ENCODE measurements around the gene EIF3K.
"Not testable (repeated sequence)": the region's sequence is repeated elsewhere in the genome, so short reads cannot be mapped to it uniquely, and the experiment has no call there.

The EIF3K gene

DNA sequence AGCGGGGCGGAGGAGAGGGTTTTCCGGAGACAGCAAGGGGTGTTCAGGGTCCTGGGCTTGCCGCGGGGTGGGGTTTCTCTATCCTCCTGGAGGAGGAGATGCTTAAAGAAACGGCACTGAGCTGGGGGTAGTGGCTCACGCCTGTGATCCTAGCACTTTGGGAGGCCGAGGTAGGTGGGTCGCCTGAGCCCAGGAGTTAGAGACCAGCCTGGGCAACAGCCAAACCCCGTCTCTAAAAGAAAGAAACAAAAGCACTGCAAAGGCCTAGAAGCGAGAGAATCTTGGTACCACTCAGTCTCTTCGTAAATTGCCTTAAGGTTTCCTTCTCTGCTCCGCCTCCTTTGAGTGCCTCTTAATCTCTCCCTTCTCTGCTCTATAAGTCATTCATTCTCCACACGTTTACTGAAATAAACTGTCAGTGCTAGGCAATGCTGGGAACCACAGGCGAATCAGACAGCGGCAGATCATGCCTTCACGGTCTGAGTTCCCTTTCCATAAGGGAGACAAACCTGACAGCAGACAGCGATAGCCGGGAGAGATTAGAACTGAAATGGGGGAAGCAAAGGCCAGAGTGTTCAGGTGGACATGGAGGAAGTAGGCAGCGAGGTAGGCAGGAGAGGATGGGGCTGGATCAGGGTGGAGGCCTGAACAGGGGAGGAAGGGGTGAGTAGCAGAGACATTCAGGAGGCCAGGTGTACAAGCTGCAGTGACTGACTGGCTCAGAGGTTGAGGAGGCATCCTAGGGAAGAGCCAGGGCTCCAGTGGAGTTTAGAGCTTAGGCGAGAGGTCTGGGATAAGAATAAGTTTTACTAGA is 580 bp downstream of the EIF3K start:
- TF ChIP-seq, protein P1, sequence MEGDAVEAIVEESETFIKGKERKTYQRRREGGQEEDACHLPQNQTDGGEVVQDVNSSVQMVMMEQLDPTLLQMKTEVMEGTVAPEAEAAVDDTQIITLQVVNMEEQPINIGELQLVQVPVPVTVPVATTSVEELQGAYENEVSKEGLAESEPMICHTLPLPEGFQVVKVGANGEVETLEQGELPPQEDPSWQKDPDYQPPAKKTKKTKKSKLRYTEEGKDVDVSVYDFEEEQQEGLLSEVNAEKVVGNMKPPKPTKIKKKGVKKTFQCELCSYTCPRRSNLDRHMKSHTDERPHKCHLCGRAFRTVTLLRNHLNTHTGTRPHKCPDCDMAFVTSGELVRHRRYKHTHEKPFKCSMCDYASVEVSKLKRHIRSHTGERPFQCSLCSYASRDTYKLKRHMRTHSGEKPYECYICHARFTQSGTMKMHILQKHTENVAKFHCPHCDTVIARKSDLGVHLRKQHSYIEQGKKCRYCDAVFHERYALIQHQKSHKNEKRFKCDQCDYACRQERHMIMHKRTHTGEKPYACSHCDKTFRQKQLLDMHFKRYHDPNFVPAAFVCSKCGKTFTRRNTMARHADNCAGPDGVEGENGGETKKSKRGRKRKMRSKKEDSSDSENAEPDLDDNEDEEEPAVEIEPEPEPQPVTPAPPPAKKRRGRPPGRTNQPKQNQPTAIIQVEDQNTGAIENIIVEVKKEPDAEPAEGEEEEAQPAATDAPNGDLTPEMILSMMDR (IDR thresholded peaks at IDR 0.05; ENCODE audit: borderline replicate concordance, insufficient read depth, low read depth, low read length), result no peak
- H3K4me3 ChIP-seq (ENCODE audit: low read depth, low read length), result peak overlapping the region; percentile 93

DNA sequence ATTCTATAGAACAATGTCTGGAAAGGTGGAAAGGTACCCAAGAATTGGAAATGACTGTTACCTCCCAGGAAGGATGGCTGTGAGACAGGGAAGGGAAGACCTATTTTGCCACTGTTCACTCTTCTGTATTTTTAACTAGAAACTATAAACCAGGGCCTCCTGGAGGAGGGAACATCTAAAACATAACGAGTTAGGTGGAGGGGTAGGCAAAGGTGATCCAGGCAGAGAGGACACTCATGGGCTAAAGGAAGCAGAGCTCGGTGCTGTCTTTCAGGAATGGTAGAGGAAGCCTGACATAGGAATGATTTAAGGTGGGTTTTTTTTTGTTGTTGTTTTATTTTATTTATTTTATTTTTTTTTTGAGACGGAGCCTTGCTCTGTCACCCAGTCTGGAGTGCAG is 5.8 kb downstream of the EIF3K start:
- no peak overlapping the region for H3K4me3 ChIP-seq (ENCODE audit: low read depth, low read length)
- TF ChIP-seq, protein P1 (IDR thresholded peaks at IDR 0.05; ENCODE audit: borderline replicate concordance, insufficient read depth, low read depth, low read length), result no peak

DNA sequence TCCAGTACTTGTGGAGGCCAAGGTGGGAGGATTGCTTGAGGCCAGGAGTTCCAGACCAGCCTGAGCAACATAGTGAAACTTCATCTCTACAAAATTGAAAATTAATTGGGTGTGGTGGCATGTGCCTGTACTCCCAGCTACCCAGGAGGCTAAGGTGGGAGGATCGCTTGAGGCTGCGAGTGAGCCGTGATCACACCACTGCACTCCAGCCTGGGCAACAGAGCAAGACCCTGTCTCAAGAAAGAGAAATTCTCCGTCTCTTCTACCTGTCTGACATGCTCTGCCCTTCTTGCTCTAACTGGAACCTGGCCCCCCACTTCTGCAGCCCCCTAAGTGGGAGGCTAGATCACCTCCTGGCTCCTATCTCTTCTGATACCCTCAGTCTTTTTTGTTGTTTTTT is 7.4 kb downstream of the EIF3K start:
- TF ChIP-seq, protein P1 (IDR thresholded peaks at IDR 0.05; ENCODE audit: borderline replicate concordance, insufficient read depth, low read depth, low read length), result no peak

DNA sequence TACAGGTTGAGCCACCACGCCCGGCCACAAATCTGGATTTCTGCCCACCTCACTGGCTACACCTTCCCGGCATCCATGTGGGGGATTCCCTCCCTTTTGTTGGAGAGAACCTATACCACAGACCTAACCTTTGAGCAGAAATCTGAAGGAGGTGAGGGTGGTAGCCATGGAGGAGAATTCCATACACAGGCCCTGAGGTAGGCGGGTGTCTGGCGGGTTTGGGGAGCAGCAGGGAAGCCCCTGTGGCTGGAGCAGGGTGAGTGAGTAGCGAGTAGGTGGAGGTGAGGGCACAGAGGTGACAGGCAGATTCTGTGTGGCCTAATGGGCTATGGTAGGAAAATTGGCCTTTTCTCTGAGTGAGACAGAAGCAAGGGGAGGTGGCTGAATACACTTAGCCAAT is 10.6 kb downstream of the EIF3K start:
- TF ChIP-seq, protein P1 (IDR thresholded peaks at IDR 0.05; ENCODE audit: borderline replicate concordance, insufficient read depth, low read depth, low read length), result no peak
- H3K4me3 ChIP-seq (ENCODE audit: low read depth, low read length), result no peak overlapping the region

More for the DNA sequence above, 7.4 kb downstream of the EIF3K start:
- H3K4me3 ChIP-seq (ENCODE audit: low read depth, low read length), result no peak overlapping the region

DNA sequence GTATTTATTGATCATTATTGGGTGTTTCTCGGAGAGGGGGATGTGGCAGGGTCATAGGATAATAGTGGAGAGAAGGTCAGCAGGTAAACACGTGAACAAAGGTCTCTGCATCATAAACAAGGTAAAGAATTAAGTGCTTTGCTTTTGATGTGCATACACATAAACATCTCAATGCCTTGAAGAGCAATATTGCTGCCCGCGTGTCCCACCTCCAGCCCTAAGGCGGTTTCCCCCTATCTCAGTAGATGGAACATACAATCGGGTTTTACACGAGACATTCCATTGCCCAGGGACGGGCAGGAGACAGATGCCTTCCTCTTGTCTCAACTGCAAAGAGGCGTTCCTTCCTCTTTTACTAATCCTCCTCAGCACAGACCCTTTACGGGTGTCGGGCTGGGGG is 12.3 kb downstream of the EIF3K start:
- not testable (repeated sequence) for H3K4me3 ChIP-seq (ENCODE audit: low read depth, low read length)

DNA sequence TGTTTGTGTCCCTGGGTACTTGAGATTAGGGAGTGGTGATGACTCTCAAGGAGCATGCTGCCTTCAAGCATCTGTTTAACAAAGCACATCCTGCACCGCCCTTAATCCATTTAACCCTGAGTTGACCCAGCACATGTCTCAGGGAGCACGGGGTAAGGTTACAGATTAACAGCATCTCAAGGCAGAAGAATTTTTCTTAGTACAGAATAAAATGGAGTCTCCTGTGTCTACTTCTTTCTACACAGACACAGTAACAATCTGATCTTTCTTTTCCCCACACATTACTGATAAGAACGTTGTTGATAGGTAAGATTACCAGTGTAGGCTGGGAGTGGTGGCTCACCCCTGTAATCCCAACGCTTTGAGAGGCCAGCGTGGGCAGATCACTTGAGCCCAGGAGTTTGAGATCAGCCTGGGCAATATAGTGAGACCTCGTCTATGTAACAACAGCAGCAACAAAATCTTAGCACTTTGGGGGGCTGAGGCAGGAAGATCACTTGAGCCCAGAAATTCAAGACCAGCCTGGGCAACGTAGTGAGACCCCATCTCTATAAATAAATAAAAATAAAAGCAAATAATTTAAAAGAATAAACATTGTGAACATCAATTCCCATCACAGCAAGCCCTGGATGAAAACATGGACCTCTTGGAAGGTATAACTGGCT is 13.0 kb downstream of the EIF3K start:
- H3K4me3 ChIP-seq (ENCODE audit: low read depth, low read length), result not testable (repeated sequence)

DNA sequence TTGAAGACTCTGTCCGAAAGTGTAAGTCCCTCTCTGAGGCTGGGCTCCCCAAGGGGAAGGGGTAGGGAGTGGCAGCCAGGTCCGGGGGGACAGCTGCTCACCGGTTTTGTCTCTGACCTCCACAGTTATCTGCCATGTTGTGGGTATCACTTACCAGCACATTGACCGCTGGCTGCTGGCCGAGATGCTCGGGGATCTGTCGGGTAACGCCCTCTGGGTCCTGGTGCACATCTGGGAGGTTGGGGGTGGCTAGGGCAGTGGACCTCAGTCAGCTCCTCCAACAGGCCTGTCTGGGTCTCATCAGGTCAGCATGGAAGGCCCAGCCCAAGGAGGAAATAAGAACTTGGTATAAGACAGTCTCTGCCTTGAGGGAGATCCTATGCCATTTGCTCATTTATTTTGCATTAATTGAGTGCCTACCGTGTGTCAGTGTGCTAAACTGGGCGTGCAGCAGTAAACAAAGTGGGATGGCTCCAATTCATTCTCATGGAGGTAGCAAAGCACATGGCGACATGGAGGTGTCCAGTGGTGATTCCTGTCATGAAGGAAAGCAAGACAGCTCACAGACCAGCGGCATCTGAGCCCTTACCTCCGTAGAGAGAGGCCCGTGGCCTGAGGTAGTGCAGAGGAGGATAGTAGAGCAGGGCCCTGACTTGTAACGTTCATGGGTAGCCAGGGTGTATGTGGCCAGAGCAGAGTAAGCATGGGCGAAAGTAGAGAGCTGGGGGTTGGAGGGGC is 13.7 kb downstream of the EIF3K start:
- no peak overlapping the region for H3K4me3 ChIP-seq (ENCODE audit: low read depth, low read length)
- TF ChIP-seq, protein P1 (IDR thresholded peaks at IDR 0.05; ENCODE audit: borderline replicate concordance, insufficient read depth, low read depth, low read length), result no peak

Data from GM12875 (cell line).